ENCODE data around the gene LTB. TPM values are rescaled to one million over a fixed set of nuclear protein-coding genes. Genes with fewer than 3 reads are reported as not detected.

LTB gene
- polyA plus RNA-seq, 2 donors, result 1.8 to 3.0 TPM

DNA sequence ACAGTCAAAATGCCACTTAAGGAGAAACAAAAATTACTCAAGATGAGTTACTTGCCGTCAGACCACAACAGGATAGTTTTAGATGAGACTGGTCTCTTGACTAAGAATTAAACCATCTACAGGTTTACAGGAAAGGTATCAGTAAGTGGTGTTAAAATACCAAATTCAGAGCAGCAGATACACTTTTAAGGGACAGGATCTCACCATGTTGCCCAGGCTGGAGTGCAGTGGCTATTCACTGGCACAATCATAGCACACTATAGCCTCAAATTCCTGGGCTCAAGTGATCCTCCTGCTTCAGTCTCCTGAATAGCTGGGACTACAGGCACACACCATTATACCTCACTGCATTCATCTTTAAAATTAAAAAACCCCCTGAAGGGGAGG is 48.8 kb downstream of the LTB start:
- Histone ChIP-seq H3K4me1 (ENCODE audit: control insufficient read depth in 2 of 2, insufficient read depth in 2 of 2, low read length in 1 of 2) (no peaks in the 10 kb centered on the region), H3K9me3 (ENCODE audit: control insufficient read depth in 2 of 2, insufficient read depth in 1 of 2, low read depth in 1 of 2, low read length in 1 of 2) (no peaks in the 10 kb centered on the region), H3K27me3 (ENCODE audit: control insufficient read depth in 1 of 2, insufficient read depth in 2 of 2, low read length in 2 of 2) (no peaks in the 10 kb centered on the region), H3K4me3 (ENCODE audit: low read depth in 1 of 2, low read length in 2 of 2) (no peak overlapping the region), H3K27ac (ENCODE audit: low read depth in 2 of 2, low read length in 1 of 2) (no peak overlapping the region), H3K36me3 (ENCODE audit: control insufficient read depth in 2 of 2, insufficient read depth in 2 of 2, low read length in 1 of 2) (peaks cover 9 to 45% of the 10 kb centered on the region in 2 donors)
- 79 to 84% methylated on average over 1 of the region's 1 CpG for WGBS, 2 donors

DNA sequence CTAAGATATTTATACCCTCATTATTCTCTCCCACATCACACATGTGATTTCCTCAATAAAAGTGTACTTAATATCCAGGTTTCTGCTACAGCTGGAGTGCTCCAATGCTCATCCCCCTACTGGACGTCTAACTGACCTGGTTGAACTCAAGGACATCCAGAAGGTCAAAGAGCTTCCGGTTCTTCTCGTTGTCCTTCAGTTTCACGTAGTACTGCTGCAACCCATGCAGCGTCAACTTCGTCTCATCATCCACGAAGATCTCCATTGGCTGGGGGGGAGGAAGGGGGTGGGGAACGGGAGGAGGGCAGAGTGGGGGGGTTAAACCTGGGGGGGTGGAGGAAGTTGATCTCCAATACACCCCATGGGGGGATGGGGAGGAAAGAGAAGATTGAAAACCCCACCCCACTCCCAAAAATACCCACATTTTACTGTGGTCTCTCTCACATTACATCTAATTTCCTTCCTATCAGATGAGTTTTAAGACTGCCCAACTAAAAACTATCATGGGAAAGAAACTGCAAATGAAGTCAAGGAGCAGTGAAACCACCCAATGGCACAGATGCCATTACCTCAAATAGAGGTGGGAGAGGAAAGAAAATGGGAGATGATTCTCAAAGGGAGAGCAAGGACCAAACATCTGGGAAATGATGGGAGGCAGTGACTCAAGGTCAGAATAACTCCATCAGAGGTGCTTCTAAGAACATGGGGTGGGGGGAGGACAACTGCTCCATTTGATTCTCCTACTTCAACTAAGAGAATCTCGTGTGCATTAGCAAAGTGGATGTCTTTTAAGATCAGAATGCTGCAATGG is 49.4 kb downstream of the LTB start:
- H3K4me1 ChIP-seq (ENCODE audit: control insufficient read depth in 2 of 2, insufficient read depth in 2 of 2, low read length in 1 of 2), result no peaks in the 10 kb centered on the region
- peaks cover 9 to 41% of the 10 kb centered on the region in 2 donors for H3K36me3 ChIP-seq (ENCODE audit: control insufficient read depth in 2 of 2, insufficient read depth in 2 of 2, low read length in 1 of 2)
- no peak overlapping the region for H3K4me3 ChIP-seq (ENCODE audit: low read depth in 1 of 2, low read length in 2 of 2)
- H3K27ac ChIP-seq (ENCODE audit: low read depth in 2 of 2, low read length in 1 of 2), result no peak overlapping the region
- no peaks in the 10 kb centered on the region for H3K27me3 ChIP-seq (ENCODE audit: control insufficient read depth in 1 of 2, insufficient read depth in 2 of 2, low read length in 2 of 2)
- no peaks in the 10 kb centered on the region for H3K9me3 ChIP-seq (ENCODE audit: control insufficient read depth in 2 of 2, insufficient read depth in 1 of 2, low read depth in 1 of 2, low read length in 1 of 2)
- WGBS, 2 donors, result 55 to 62% methylated on average over 9 of the region's 9 CpGs

DNA sequence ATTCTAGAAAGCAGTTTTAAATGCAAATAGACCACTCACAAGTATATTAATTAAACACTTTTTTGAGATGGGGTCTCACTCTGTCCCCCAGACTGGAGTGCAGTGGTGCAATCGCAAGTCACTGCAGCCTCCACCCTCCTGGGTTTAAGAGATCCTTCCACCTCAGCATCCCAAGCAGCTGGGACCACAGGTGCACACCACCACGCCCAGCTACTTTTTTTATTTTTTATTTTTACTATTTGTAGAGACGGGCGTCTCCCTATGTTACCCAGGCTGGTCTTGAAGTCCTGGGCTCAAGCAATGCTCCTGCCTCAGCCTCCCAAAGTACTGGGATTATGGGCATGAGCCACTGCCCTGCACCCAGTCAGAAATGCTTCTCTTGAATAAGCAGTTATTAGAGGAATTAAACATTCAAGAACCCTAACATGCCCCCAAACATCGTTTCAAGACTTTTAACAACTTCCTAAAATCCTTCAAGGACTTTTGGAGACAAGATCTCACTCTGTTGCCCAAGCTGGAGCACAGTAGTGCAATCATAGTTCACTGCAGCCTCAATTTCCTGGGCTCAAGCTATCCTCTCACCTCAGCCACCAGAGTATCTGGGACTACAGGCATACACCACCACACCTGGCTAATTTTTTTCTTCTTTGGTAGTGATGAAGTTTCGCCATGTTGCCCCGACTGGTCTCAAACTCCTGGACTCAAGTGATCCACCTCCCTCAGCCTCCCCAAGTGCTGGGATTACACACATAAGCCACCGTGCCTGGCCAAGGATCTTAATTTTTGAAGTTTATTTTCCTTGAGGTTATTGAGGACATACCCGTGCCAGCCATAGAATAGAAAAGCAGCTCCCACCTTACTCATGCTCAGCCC is 50.2 kb downstream of the LTB start:
- H3K27ac ChIP-seq (ENCODE audit: low read depth in 2 of 2, low read length in 1 of 2), result no peak overlapping the region
- 69 to 75% methylated on average over 9 of the region's 9 CpGs for WGBS, 2 donors
- no peaks in the 10 kb centered on the region for H3K27me3 ChIP-seq (ENCODE audit: control insufficient read depth in 1 of 2, insufficient read depth in 2 of 2, low read length in 2 of 2)
- no peaks in the 10 kb centered on the region for H3K4me1 ChIP-seq (ENCODE audit: control insufficient read depth in 2 of 2, insufficient read depth in 2 of 2, low read length in 1 of 2)
- no peaks in the 10 kb centered on the region for H3K9me3 ChIP-seq (ENCODE audit: control insufficient read depth in 2 of 2, insufficient read depth in 1 of 2, low read depth in 1 of 2, low read length in 1 of 2)
- H3K36me3 ChIP-seq (ENCODE audit: control insufficient read depth in 2 of 2, insufficient read depth in 2 of 2, low read length in 1 of 2), result peaks cover 9 to 41% of the 10 kb centered on the region in 2 donors
- no peak overlapping the region for H3K4me3 ChIP-seq (ENCODE audit: low read depth in 1 of 2, low read length in 2 of 2)

DNA sequence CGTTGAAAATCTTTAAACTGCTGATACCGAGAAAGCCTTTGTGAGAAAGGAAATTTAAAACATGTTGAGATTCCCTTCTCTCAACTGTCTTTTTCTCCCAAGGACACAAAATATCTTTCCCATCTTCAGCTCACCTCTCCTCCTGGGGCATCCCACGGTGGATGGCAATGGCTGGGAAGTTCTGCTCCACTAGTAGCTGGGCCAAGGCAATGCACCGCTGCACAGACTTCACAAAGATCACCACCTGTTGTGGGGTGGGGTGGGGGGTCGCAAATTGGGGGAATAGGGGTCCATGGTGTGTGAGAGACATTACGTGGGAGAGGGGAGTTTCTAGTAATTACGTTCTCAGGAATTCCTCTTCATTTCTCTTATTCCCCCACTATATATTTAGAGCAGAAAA is 51.1 kb downstream of the LTB start:
- WGBS, 2 donors, result 85 to 87% methylated on average over 7 of the region's 7 CpGs
- peaks cover 9 to 36% of the 10 kb centered on the region in 2 donors for H3K36me3 ChIP-seq (ENCODE audit: control insufficient read depth in 2 of 2, insufficient read depth in 2 of 2, low read length in 1 of 2)
- H3K4me1 ChIP-seq (ENCODE audit: control insufficient read depth in 2 of 2, insufficient read depth in 2 of 2, low read length in 1 of 2), result no peaks in the 10 kb centered on the region
- no peak overlapping the region for H3K27ac ChIP-seq (ENCODE audit: low read depth in 2 of 2, low read length in 1 of 2)
- no peaks in the 10 kb centered on the region for H3K27me3 ChIP-seq (ENCODE audit: control insufficient read depth in 1 of 2, insufficient read depth in 2 of 2, low read length in 2 of 2)
- H3K9me3 ChIP-seq (ENCODE audit: control insufficient read depth in 2 of 2, insufficient read depth in 1 of 2, low read depth in 1 of 2, low read length in 1 of 2), result no peaks in the 10 kb centered on the region
- H3K4me3 ChIP-seq (ENCODE audit: low read depth in 1 of 2, low read length in 2 of 2), result no peak overlapping the region

DNA sequence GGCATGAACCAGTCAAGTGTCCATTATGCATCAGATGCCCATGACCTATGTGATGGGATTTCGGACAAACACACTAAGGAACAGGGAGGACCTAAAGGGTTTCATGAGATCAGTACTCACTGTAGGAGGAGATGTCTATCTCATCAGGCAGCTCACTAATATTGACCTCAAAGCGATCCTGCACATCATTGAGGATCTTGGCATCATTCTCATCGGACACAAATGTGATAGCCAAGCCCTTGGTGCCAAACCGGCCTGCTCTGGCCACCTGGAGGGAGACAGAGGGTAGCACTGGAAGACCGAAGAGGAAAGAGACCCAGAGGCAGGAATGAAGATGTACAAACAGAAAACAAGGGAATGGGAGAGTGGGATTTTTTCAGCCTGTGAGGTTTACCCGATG is 51.6 kb downstream of the LTB start:
- H3K9me3 ChIP-seq (ENCODE audit: control insufficient read depth in 2 of 2, insufficient read depth in 1 of 2, low read depth in 1 of 2, low read length in 1 of 2), result no peaks in the 10 kb centered on the region
- peaks cover 0 to 5% of the 10 kb centered on the region in 2 donors for H3K4me1 ChIP-seq (ENCODE audit: control insufficient read depth in 2 of 2, insufficient read depth in 2 of 2, low read length in 1 of 2)
- 65% methylated on average over 6 of the region's 6 CpGs for WGBS, 2 donors
- H3K4me3 ChIP-seq (ENCODE audit: low read depth in 1 of 2, low read length in 2 of 2), result no peak overlapping the region
- peaks cover 9 to 36% of the 10 kb centered on the region in 2 donors for H3K36me3 ChIP-seq (ENCODE audit: control insufficient read depth in 2 of 2, insufficient read depth in 2 of 2, low read length in 1 of 2)
- no peak overlapping the region for H3K27ac ChIP-seq (ENCODE audit: low read depth in 2 of 2, low read length in 1 of 2)
- no peaks in the 10 kb centered on the region for H3K27me3 ChIP-seq (ENCODE audit: control insufficient read depth in 1 of 2, insufficient read depth in 2 of 2, low read length in 2 of 2)

Other genes with a start within 250 kb of the LTB start
- 100 to 1,000 TPM; 168 to 351 TPM for gene HLA-B, start 225.2 kb downstream of the LTB start, polyA plus RNA-seq
- gene MICA, start 178.8 kb downstream of the LTB start, polyA plus RNA-seq, result 1 to 10 TPM; 8.8 to 9.9 TPM
- gene MICB, start 84.3 kb downstream of the LTB start, polyA plus RNA-seq, result under 1 TPM; 0.29 to 0.77 TPM
- gene MCCD1, start 53.5 kb downstream of the LTB start, polyA plus RNA-seq, result not detected
- gene DDX39B, start 40.4 kb downstream of the LTB start, polyA plus RNA-seq, result 100 to 1,000 TPM; 181 to 321 TPM
- gene ATP6V1G2, start 35.8 kb downstream of the LTB start, polyA plus RNA-seq, result under 1 TPM; 0.32 to 0.49 TPM
- gene NFKBIL1, start 34.8 kb downstream of the LTB start, polyA plus RNA-seq, result 10 to 100 TPM; 16.1 to 20.2 TPM
- under 1 TPM; 0.10 to 0.14 TPM for gene LTA, start 10.1 kb downstream of the LTB start, polyA plus RNA-seq
- gene TNF, start 6.9 kb downstream of the LTB start, polyA plus RNA-seq, result 1 to 10 TPM in 1 of 2 donors, under 1 TPM in 1; 0.71 to 2.4 TPM
- 1 to 10 TPM; 2.8 to 6.9 TPM for gene LST1, start 3.9 kb upstream of the LTB start, polyA plus RNA-seq
- gene NCR3, start 10.6 kb upstream of the LTB start, polyA plus RNA-seq, result under 1 TPM in 1 of 2 donors, not detected in 1; 0.07 TPM
- gene AIF1, start 32.8 kb upstream of the LTB start, polyA plus RNA-seq, result 10 to 100 TPM in 1 of 2 donors, 1 to 10 TPM in 1; 8.0 to 12.6 TPM
- 100 to 1,000 TPM in 1 of 2 donors, 10 to 100 TPM in 1; 76.6 to 110 TPM for gene PRRC2A, start 38.3 kb upstream of the LTB start, polyA plus RNA-seq
- 100 to 1,000 TPM; 158 to 259 TPM for gene BAG6, start 70.2 kb upstream of the LTB start, polyA plus RNA-seq
- 1 to 10 TPM; 4.3 to 6.0 TPM for gene APOM, start 73.5 kb upstream of the LTB start, polyA plus RNA-seq
- 10 to 100 TPM; 20.6 to 21.1 TPM for gene C6orf47, start 78.4 kb upstream of the LTB start, polyA plus RNA-seq
- gene GPANK1, start 82.6 kb upstream of the LTB start, polyA plus RNA-seq, result 10 to 100 TPM; 10.2 to 10.4 TPM
- 100 to 1,000 TPM; 140 to 187 TPM for gene CSNK2B, start 83.7 kb upstream of the LTB start, polyA plus RNA-seq
- gene LY6G5B, start 87.6 kb upstream of the LTB start, polyA plus RNA-seq, result 1 to 10 TPM; 5.3 to 7.4 TPM
- gene LY6G5C, start 98.6 kb upstream of the LTB start, polyA plus RNA-seq, result 1 to 10 TPM in 1 of 2 donors, under 1 TPM in 1; 0.76 to 1.1 TPM
- gene ABHD16A, start 120.9 kb upstream of the LTB start, polyA plus RNA-seq, result 10 to 100 TPM; 30.0 to 40.1 TPM
- gene LY6G6F, start 124.4 kb upstream of the LTB start, polyA plus RNA-seq, result not detected
- gene LY6G6D, start 132.9 kb upstream of the LTB start, polyA plus RNA-seq, result 1 to 10 TPM in 1 of 2 donors, under 1 TPM in 1; 0.67 to 1.3 TPM
- 10 to 100 TPM; 17.2 to 21.9 TPM for gene LY6G6C, start 139.3 kb upstream of the LTB start, polyA plus RNA-seq
- under 1 TPM; 0.49 to 0.88 TPM for gene MPIG6B, start 140.9 kb upstream of the LTB start, polyA plus RNA-seq
- gene DDAH2, start 146.9 kb upstream of the LTB start, polyA plus RNA-seq, result 10 to 100 TPM; 46.5 to 73.3 TPM
- 100 to 1,000 TPM; 258 to 412 TPM for gene CLIC1, start 154.1 kb upstream of the LTB start, polyA plus RNA-seq
- gene MSH5, start 157.6 kb upstream of the LTB start, polyA plus RNA-seq, result 10 to 100 TPM in 1 of 2 donors, 1 to 10 TPM in 1; 6.3 to 15.8 TPM
- 1 to 10 TPM; 2.3 to 7.6 TPM for gene SAPCD1, start 180.2 kb upstream of the LTB start, polyA plus RNA-seq
- 1 to 10 TPM in 1 of 2 donors, under 1 TPM in 1; 0.33 to 1.3 TPM for gene VWA7, start 194.9 kb upstream of the LTB start, polyA plus RNA-seq
- 10 to 100 TPM; 35.7 to 37.3 TPM for gene VARS1, start 213.3 kb upstream of the LTB start, polyA plus RNA-seq
- 10 to 100 TPM; 25.6 to 42.9 TPM for gene LSM2, start 224.5 kb upstream of the LTB start, polyA plus RNA-seq
- gene HSPA1L, start 232.9 kb upstream of the LTB start, polyA plus RNA-seq, result under 1 TPM; 0.39 to 0.42 TPM
- gene HSPA1A, start 233.1 kb upstream of the LTB start, polyA plus RNA-seq, result 100 to 1,000 TPM; 105 to 125 TPM
- 100 to 1,000 TPM in 1 of 2 donors, 10 to 100 TPM in 1; 26.9 to 103 TPM for gene HSPA1B, start 245.3 kb upstream of the LTB start, polyA plus RNA-seq

Data from esophagus (tissue), 2 donors.